A673 (cell line): ENCODE measurements around the gene CDC42BPA. TPM values are rescaled to one million over a fixed set of nuclear protein-coding genes. Genes with fewer than 3 reads are reported as not detected.
A peak's percentile ranks its signal among the peaks of the same experiment; 100 is the strongest.
"Not testable (repeated sequence)": the region's sequence is repeated elsewhere in the genome, so short reads cannot be mapped to it uniquely, and the experiment has no call there.

Experiments
- BruUV-seq: library from RNA; stranded (reverse); fragments of 400-500 nt; replicated peaks from 2 replicates; lab custom pipeline; 2021; lab: Mats Ljungman, UMichigan
- CTCF ChIA-PET: fragments of 300-600 bp; sonication (Branson Sonifier 250); formaldehyde crosslinking; loops from one replicate; lab custom pipeline; 2022; ENCODE audit warnings: antibody characterized with exemption; lab: Charles Lee
- POLR2A ChIA-PET: fragments of 300-600 bp; sonication (Branson Sonifier 250); formaldehyde crosslinking; loops from one replicate; lab custom pipeline; 2022; ENCODE audit warnings: antibody characterized with exemption; ENCODE audit not compliant: low non-redundant PET; lab: Charles Lee
- DNase-seq: peaks from one replicate; pipeline ENCODE4 v3.0.0-alpha.2; 2015; ENCODE audit warnings: low spot score
- H3K27ac ChIP-seq: fragments of 200-600 bp; sonication (generic); 2 replicates; pipeline ENCODE4 v1.5.1; 2016; ENCODE audit warnings: mixed run types, low read depth, mild to moderate bottlenecking, mixed read lengths, antibody characterized with exemption, low read length; ENCODE audit not compliant: poor library complexity, severe bottlenecking
- H3K27me3 ChIP-seq: fragments of 200-600 bp; sonication (generic); replicated peaks from 2 replicates; pipeline ENCODE4 v1.6.1; 2017; ENCODE audit warnings: mixed run types, low read depth, mild to moderate bottlenecking, mixed read lengths, antibody characterized with exemption, low read length; ENCODE audit not compliant: insufficient read depth, poor library complexity
- H3K36me3 ChIP-seq: fragments of 200-600 bp; sonication (generic); 2 replicates; pipeline ENCODE4 v1.6.1; 2016; ENCODE audit warnings: mixed run types, mild to moderate bottlenecking, mixed read lengths, antibody characterized with exemption, low read length; ENCODE audit not compliant: insufficient read depth, poor library complexity, severe bottlenecking
- H3K4me1 ChIP-seq: fragments of 200-600 bp; sonication (generic); 2 replicates; pipeline ENCODE4 v1.6.1; 2017; ENCODE audit warnings: mixed run types, mild to moderate bottlenecking, mixed read lengths, antibody characterized with exemption, low read length; ENCODE audit not compliant: insufficient read depth, poor library complexity, severe bottlenecking
- H3K4me3 ChIP-seq: fragments of 200-600 bp; sonication (generic); 2 replicates; pipeline ENCODE4 v1.5.1; 2016; ENCODE audit warnings: low read depth, mixed run types, mild to moderate bottlenecking, mixed read lengths, low read length; ENCODE audit not compliant: poor library complexity, severe bottlenecking
- H3K9me3 ChIP-seq: fragments of 200-600 bp; sonication (generic); 2 replicates; pipeline ENCODE4 v1.6.1; 2016; ENCODE audit warnings: mixed run types, low read depth, mild to moderate bottlenecking, mixed read lengths, antibody characterized with exemption, low read length; ENCODE audit not compliant: poor library complexity, severe bottlenecking
- EZH2 ChIP-seq: fragments of 200-600 bp; sonication (generic); IDR thresholded peaks from 2 replicates; pipeline ENCODE4 v1.6.1; 2017; ENCODE audit warnings: borderline replicate concordance, low read depth, mild to moderate bottlenecking, mixed read lengths, antibody characterized with exemption, low read length; ENCODE audit not compliant: poor library complexity, severe bottlenecking
- intact Hi-C: fragments of 100-400 bp; cut with micrococcal nuclease; formaldehyde crosslinking; loops from one replicate; pipeline ENCODE4 v1.10.0; 2022; ENCODE audit not compliant: unreplicated experiment
- total RNA-seq: library from RNA; stranded (reverse); gene quantifications from 2 replicates; pipeline ENCODE4 v1.2.3, GENCODE V29; 2021
- TF ChIP-seq, protein P1 (sequence below): fragments of 300-800, 200-600 bp; sonication (generic); conservative IDR thresholded peaks from 2 replicates; pipeline ENCODE4 v1.5.1; 2017; ENCODE audit warnings: low read depth, mild to moderate bottlenecking, antibody characterized with exemption, low read length, moderate library complexity, mixed read lengths

Gene CDC42BPA
- total RNA-seq, 1 experiment from 2014 or later, result 21.7 TPM

- Histone ChIP-seq H3K27me3 (no peaks in the 10 kb centered on the region), H3K4me1 (no peaks in the 10 kb centered on the region), H3K27ac (no peak overlapping the region), H3K36me3 (no peaks in the 10 kb centered on the region), H3K4me3 (no peak overlapping the region), H3K9me3 (no peaks in the 10 kb centered on the region)
- TF ChIP-seq EZH2, result no peak
- TF ChIP-seq, protein P1, sequence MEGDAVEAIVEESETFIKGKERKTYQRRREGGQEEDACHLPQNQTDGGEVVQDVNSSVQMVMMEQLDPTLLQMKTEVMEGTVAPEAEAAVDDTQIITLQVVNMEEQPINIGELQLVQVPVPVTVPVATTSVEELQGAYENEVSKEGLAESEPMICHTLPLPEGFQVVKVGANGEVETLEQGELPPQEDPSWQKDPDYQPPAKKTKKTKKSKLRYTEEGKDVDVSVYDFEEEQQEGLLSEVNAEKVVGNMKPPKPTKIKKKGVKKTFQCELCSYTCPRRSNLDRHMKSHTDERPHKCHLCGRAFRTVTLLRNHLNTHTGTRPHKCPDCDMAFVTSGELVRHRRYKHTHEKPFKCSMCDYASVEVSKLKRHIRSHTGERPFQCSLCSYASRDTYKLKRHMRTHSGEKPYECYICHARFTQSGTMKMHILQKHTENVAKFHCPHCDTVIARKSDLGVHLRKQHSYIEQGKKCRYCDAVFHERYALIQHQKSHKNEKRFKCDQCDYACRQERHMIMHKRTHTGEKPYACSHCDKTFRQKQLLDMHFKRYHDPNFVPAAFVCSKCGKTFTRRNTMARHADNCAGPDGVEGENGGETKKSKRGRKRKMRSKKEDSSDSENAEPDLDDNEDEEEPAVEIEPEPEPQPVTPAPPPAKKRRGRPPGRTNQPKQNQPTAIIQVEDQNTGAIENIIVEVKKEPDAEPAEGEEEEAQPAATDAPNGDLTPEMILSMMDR, result no peak
- no TSS peak for BruUV-seq
- intact Hi-C loops, result no loop called here
- ChIA-PET CTCF (no interaction called here), POLR2A (no interaction called here)
- DNase-seq, result no peak
These were observed 36.9 kb downstream of the CDC42BPA start for GRCh38 chr1:227281371-227281770.

GRCh38 chr1:227280836-227281235, 37.5 kb downstream of the CDC42BPA start:
- H3K9me3 ChIP-seq, result no peaks in the 10 kb centered on the region
- intact Hi-C loops, result no loop called here
- POLR2A ChIA-PET, result no interaction called here
- H3K4me1 ChIP-seq, result no peaks in the 10 kb centered on the region
- H3K36me3 ChIP-seq, result no peaks in the 10 kb centered on the region
- H3K4me3 ChIP-seq, result no peak overlapping the region
- H3K27ac ChIP-seq, result no peak overlapping the region
- TF ChIP-seq EZH2, result no peak
- TF ChIP-seq, protein P1, result no peak
- no peak for DNase-seq
- CTCF ChIA-PET, result no interaction called here
- BruUV-seq, result no TSS peak
- H3K27me3 ChIP-seq, result no peaks in the 10 kb centered on the region

DNA sequence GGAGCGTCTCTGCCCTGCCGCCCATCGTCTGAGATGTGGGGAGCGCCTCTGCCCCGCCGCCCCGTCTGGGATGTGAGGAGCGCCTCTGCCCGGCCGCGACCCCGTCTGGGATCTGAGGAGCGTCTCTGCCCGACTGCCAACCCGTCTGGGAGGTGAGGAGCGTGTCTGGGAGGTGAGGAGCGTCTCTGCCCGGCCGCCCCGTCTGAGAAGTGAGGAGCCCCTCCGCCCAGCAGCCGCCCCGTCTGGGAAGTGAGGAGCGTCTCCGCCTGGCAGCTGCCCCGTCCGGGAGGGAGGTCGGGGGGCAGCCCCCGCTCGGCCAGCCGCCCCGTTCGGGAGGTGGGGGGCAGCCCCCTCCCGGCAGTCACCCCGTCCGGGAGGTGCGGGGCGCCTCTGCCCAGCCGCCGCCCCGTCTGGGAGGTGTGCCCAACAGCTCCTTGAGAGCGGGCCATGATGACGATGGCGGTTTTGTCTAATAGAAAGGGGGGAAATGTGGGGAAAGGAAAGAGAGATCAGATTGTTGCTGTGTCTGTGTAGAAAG, 42.1 kb downstream of the CDC42BPA start:
- BruUV-seq, intact Hi-C loops, POLR2A ChIA-PET, DNase-seq, CTCF ChIA-PET, H3K9me3 ChIP-seq, H3K4me1 ChIP-seq, H3K4me3 ChIP-seq, H3K36me3 ChIP-seq, H3K27me3 ChIP-seq, H3K27ac ChIP-seq: not testable (repeated sequence)

- intact Hi-C loops, result no loop called here
- no TSS peak for BruUV-seq
- Histone ChIP-seq H3K27me3 (no peaks in the 10 kb centered on the region), H3K9me3 (no peaks in the 10 kb centered on the region), H3K27ac (no peak overlapping the region), H3K36me3 (no peaks in the 10 kb centered on the region), H3K4me1 (no peaks in the 10 kb centered on the region), H3K4me3 (no peak overlapping the region)
- ChIA-PET POLR2A (no interaction called here), CTCF (no interaction called here)
- no peak for TF ChIP-seq EZH2
- TF ChIP-seq, protein P1, result no peak
- peak; percentile 18 for DNase-seq
These were observed 44.7 kb downstream of the CDC42BPA start for GRCh38 chr1:227273557-227273956.
